Measurements from ENCODE around the gene CCDC28B. TPM values are rescaled to one million over a fixed set of nuclear protein-coding genes. Genes with fewer than 3 reads are reported as not detected.

The CCDC28B gene
- total RNA-seq, 1 donor from 2014 or later: 29.7 TPM

- H3K27me3 Mint-ChIP-seq (ENCODE audit: low read depth): no peaks in the 10 kb centered on the region
- no peak for TF ChIP-seq CTCF (IDR thresholded peaks at IDR 0.05)
- peak overlapping the region; percentile 33 for H3K27ac Mint-ChIP-seq (ENCODE audit: unreplicated experiment)
- H3K36me3 Mint-ChIP-seq (ENCODE audit: low read depth): peaks cover 28% of the 10 kb centered on the region
- peak overlapping the region; percentile 15 for H3K4me3 Mint-ChIP-seq (ENCODE audit: unreplicated experiment)
- peaks cover 34% of the 10 kb centered on the region for H3K4me1 Mint-ChIP-seq (ENCODE audit: low read depth)
- H3K9me3 Mint-ChIP-seq (ENCODE audit: low read depth): no peaks in the 10 kb centered on the region
- no peak for DNase-seq (ENCODE audit: low spot score)
These were observed 23.9 kb downstream of the CCDC28B start for GRCh38 chr1:32224285-32224684.

DNA sequence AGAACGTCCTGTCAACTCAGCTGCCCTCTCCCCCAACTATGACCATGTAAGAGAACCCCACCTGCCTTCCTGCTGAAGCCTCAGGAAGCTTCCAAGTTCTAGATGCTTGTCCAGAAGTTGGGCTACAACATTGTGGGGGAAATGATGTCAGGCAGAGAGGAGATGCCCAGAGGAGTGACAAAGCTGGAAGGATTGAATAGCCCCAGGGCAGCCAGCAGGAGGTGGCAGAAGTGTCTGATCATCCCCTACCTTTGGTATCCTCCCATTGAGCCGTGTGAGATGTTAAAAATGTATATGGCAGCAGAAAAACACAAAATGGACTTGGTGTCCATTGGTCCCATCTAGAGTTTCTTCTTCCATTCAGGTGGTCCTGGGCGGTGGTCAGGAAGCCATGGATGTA lies 28.4 kb downstream of the CCDC28B start:
- H3K4me1 Mint-ChIP-seq (ENCODE audit: low read depth): peaks cover 5% of the 10 kb centered on the region
- H3K4me3 Mint-ChIP-seq (ENCODE audit: unreplicated experiment): no peak overlapping the region
- H3K27me3 Mint-ChIP-seq (ENCODE audit: low read depth): no peaks in the 10 kb centered on the region
- H3K27ac Mint-ChIP-seq (ENCODE audit: unreplicated experiment): peak overlapping the region; percentile 22
- peaks cover 36% of the 10 kb centered on the region for H3K36me3 Mint-ChIP-seq (ENCODE audit: low read depth)
- TF ChIP-seq CTCF (IDR thresholded peaks at IDR 0.05): no peak
- no peaks in the 10 kb centered on the region for H3K9me3 Mint-ChIP-seq (ENCODE audit: low read depth)
- no peak for DNase-seq (ENCODE audit: low spot score)

GRCh38 chr1:32231843-32232432 lies 31.5 kb downstream of the CCDC28B start:
- H3K36me3 Mint-ChIP-seq (ENCODE audit: low read depth): peaks cover 26% of the 10 kb centered on the region
- no peaks in the 10 kb centered on the region for H3K27me3 Mint-ChIP-seq (ENCODE audit: low read depth)
- no peak overlapping the region for H3K4me3 Mint-ChIP-seq (ENCODE audit: unreplicated experiment)
- H3K4me1 Mint-ChIP-seq (ENCODE audit: low read depth): peaks cover 8% of the 10 kb centered on the region
- H3K27ac Mint-ChIP-seq (ENCODE audit: unreplicated experiment): no peak overlapping the region
- no peak for DNase-seq (ENCODE audit: low spot score)
- no peak for TF ChIP-seq CTCF (IDR thresholded peaks at IDR 0.05)
- no peaks in the 10 kb centered on the region for H3K9me3 Mint-ChIP-seq (ENCODE audit: low read depth)

GRCh38 chr1:32232558-32233304 lies 32.3 kb downstream of the CCDC28B start:
- TF ChIP-seq CTCF (IDR thresholded peaks at IDR 0.05): no peak
- Mint-ChIP-seq H3K36me3 (ENCODE audit: low read depth) (peaks cover 21% of the 10 kb centered on the region), H3K27me3 (ENCODE audit: low read depth) (no peaks in the 10 kb centered on the region), H3K4me1 (ENCODE audit: low read depth) (peaks cover 8% of the 10 kb centered on the region), H3K4me3 (ENCODE audit: unreplicated experiment) (no peak overlapping the region), H3K27ac (ENCODE audit: unreplicated experiment) (peak overlapping the region; percentile 66), H3K9me3 (ENCODE audit: low read depth) (no peaks in the 10 kb centered on the region)
- DNase-seq (ENCODE audit: low spot score): no peak

GRCh38 chr1:32234792-32235191 lies 34.4 kb downstream of the CCDC28B start:
- H3K4me1 Mint-ChIP-seq (ENCODE audit: low read depth): peaks cover 12% of the 10 kb centered on the region
- H3K36me3 Mint-ChIP-seq (ENCODE audit: low read depth): peaks cover 8% of the 10 kb centered on the region
- no peaks in the 10 kb centered on the region for H3K27me3 Mint-ChIP-seq (ENCODE audit: low read depth)
- H3K4me3 Mint-ChIP-seq (ENCODE audit: unreplicated experiment): no peak overlapping the region
- TF ChIP-seq CTCF (IDR thresholded peaks at IDR 0.05): no peak
- no peak for DNase-seq (ENCODE audit: low spot score)
- peak overlapping the region; percentile 17 for H3K27ac Mint-ChIP-seq (ENCODE audit: unreplicated experiment)
- no peaks in the 10 kb centered on the region for H3K9me3 Mint-ChIP-seq (ENCODE audit: low read depth)
